ENCODE results near the gene IL37.

The IL37 gene

DNA sequence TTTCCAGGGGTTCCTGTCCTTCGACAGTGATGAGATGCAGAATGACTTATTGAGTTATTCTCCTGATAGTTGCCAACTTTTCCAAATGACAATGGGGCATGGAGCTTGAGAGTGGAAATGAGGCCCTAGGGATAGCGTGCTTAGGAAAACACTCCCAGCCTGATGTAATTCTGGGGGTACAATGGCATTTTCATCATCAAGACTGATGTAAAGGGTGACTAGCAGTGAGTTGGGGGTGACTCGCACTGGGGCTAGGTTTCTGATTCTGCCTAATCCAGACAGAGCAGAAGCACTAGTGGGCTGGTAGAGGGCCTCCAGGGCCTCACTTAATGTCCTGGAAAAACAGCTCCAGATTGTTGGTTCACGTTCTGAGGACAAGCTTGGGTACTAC lies 34.0 kb upstream of the IL37 start:
- DNase-seq (ENCODE audit: low read depth, low spot score) = no peak
- H3K27ac ChIP-seq = no peak overlapping the region

DNA sequence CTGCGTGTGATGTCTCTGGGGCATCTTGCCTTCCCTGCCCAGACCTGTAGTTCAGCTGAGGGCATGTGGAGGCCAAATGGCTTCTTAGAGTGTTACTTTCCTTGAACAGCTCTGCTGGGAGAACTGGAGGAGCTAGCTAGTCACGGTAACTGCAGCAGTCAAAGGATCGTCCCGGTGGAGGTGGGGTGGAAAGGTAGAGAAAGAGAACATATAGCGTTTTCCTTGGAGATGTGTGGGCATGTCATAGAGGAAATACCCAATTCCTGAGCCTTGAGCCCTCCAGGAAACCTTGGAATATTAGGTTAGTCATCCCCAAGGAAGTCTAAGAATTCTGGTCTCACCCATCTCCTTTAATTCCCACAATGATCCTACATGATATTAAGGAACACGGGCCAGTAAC lies 33.5 kb upstream of the IL37 start:
- no peaks in the 10 kb centered on the region for H3K9me3 ChIP-seq (ENCODE audit: low read depth, low read length)
- no peak overlapping the region for H3K4me3 ChIP-seq
- no peak overlapping the region for H3K9ac ChIP-seq (ENCODE audit: insufficient read length)
- no peaks in the 10 kb centered on the region for H3K36me3 ChIP-seq (ENCODE audit: insufficient read depth, low read length)
- TF ChIP-seq EZH2 (IDR thresholded peaks at IDR 0.05) (no peak), POLR2AphosphoS5 (IDR thresholded peaks at IDR 0.05; ENCODE audit: borderline replicate concordance, low read depth, low read length) (no peak), FOXP2 (optimal IDR thresholded peaks at IDR 0.05; ENCODE audit: control extremely low read depth, extremely low read length, insufficient read depth) (no peak)
- no peak for DNase-seq (ENCODE audit: low read depth, low spot score)
- H3K27ac ChIP-seq = no peak overlapping the region

More for the DNA sequence above, 34.0 kb upstream of the IL37 start:
- Histone ChIP-seq H3K4me3 (no peak overlapping the region), H3K9ac (ENCODE audit: insufficient read length) (no peak overlapping the region), H3K9me3 (ENCODE audit: low read depth, low read length) (0 out of 2 replicates have a peak, but pooled peaks cover 2% of the 10 kb centered on the region), H3K36me3 (ENCODE audit: insufficient read depth, low read length) (no peaks in the 10 kb centered on the region)
- no peak for TF ChIP-seq EZH2 (IDR thresholded peaks at IDR 0.05)

DNA sequence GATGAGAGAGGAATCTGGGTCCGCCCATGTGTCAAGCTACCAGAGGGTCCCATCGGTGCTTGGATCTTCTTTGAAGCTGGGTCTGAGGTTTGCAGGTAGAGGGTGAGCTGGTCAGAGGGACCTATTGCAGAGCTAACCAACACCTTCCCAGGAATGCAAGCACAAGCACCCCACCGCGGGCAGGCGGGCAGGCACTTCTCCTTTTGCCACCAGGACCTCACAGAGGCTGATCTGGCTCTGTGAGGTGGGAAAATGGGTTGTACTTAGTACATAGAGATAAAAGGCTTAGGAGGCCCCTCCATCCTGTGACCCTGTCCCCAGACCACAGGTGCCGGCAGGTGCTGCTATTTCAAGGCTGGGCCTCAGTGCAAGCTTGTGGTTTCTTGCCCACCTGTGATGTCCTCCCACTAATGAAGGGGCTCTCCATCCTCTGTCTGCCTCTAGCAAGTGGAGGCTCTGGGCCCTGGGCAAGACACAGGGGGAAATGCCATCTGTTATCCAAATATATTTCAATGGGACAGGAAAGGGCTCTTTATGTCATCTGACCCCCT lies 31.4 kb upstream of the IL37 start:
- Histone ChIP-seq H3K27ac (no peak overlapping the region), H3K9ac (ENCODE audit: insufficient read length) (no peak overlapping the region)
- no peak for DNase-seq (ENCODE audit: low read depth, low spot score)

DNA sequence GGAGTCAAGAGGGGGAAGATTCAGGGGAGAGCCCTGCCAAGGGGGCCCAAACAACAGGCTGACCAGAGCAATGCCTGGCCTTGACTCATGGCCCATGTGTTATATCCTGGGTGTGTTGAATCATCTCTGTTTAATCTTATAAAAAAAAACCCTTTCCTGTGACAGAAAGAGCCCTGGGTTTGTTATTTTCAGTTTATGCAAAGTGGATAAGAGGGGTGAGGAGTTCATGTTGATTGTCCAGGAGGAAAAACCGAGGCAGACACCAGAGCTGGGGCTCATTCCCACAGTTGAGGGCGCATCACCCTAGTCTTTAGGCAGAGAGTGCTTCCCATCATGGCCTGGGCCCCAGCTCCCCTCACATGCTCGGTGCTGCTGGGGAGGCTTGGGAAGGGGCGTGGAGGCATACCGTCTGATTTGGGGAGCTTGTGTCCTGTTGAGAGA lies 30.9 kb upstream of the IL37 start:
- no peak overlapping the region for H3K9ac ChIP-seq (ENCODE audit: insufficient read length)
- H3K27ac ChIP-seq = no peak overlapping the region
- no peak for DNase-seq (ENCODE audit: low read depth, low spot score)
- no peak overlapping the region for H3K4me3 ChIP-seq
- H3K36me3 ChIP-seq (ENCODE audit: insufficient read depth, low read length) = no peaks in the 10 kb centered on the region
- H3K9me3 ChIP-seq (ENCODE audit: low read depth, low read length) = no peaks in the 10 kb centered on the region
- no peak for TF ChIP-seq FOXP2 (optimal IDR thresholded peaks at IDR 0.05; ENCODE audit: control extremely low read depth, extremely low read length, insufficient read depth)
- no peak for TF ChIP-seq EZH2 (IDR thresholded peaks at IDR 0.05)
- no peak for TF ChIP-seq POLR2AphosphoS5 (IDR thresholded peaks at IDR 0.05; ENCODE audit: borderline replicate concordance, low read depth, low read length)

More for the DNA sequence above, 31.4 kb upstream of the IL37 start:
- Histone ChIP-seq H3K4me3 (no peak overlapping the region), H3K36me3 (ENCODE audit: insufficient read depth, low read length) (no peaks in the 10 kb centered on the region), H3K9me3 (ENCODE audit: low read depth, low read length) (no peaks in the 10 kb centered on the region)
- TF ChIP-seq FOXP2 (optimal IDR thresholded peaks at IDR 0.05; ENCODE audit: control extremely low read depth, extremely low read length, insufficient read depth) (no peak), EZH2 (IDR thresholded peaks at IDR 0.05) (no peak), POLR2AphosphoS5 (IDR thresholded peaks at IDR 0.05; ENCODE audit: borderline replicate concordance, low read depth, low read length) (no peak)

DNA sequence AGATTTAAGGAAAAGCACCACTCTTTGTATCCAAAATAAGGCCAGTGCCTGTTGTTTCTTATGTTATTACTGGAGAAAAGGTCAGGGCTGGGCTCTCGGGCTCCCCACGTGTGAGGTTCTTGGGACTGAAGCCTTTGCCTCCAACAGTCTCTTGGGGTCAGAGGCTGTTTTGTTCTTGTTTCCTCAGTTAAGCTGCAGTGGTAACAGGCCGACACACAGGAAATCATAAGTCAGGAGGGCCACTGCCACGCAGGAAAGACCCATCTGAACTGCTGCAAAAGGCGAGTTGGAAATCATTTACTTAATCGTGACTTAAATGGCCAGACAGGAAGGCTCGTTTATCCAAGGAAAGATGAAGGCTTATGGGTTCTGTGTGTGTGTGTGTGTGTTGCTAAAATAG lies 30.3 kb upstream of the IL37 start:
- Histone ChIP-seq H3K9ac (ENCODE audit: insufficient read length) (no peak overlapping the region), H3K27ac (no peak overlapping the region), H3K36me3 (ENCODE audit: insufficient read depth, low read length) (no peaks in the 10 kb centered on the region), H3K4me3 (no peak overlapping the region), H3K9me3 (ENCODE audit: low read depth, low read length) (no peaks in the 10 kb centered on the region)
- DNase-seq (ENCODE audit: low read depth, low spot score) = no peak
- TF ChIP-seq EZH2 (IDR thresholded peaks at IDR 0.05) (no peak), FOXP2 (optimal IDR thresholded peaks at IDR 0.05; ENCODE audit: control extremely low read depth, extremely low read length, insufficient read depth) (no peak), POLR2AphosphoS5 (IDR thresholded peaks at IDR 0.05; ENCODE audit: borderline replicate concordance, low read depth, low read length) (no peak)

DNA sequence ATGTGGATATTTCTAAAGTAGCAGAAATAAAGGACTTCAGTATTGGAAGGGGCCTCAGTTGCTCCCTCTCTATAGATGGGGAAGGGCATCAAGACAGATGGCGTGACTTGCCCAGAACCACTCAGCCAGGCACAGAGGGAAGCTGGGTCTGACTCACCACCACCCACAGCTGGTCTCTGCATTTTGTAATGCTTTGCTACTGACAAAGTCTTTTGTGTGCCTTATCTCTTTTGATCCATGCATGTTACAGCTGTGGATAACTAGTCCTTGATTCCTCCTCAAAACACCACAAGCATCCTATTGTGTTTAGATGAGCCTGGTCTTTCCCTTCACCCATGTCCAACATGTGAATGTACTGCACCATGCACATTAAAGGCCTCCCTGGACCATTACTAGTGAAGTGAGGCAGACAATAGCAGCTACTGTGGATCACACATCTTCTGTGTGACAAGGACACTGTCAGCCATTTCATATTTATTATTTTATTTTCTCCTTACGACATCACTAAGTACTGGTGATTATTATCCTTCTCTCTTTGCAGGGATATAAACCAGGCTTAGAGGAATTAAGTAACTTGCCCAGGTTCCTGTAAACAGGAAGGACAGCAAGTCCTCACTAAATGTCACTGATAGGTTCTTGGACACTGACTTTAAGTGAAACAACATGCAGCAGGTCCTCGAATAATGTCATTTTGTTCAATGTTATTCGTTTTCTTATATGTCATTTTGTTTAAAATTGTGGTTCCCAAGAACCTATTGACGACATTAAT lies 29.6 kb upstream of the IL37 start:
- H3K27ac ChIP-seq = no peak overlapping the region
- H3K9ac ChIP-seq (ENCODE audit: insufficient read length) = no peak overlapping the region
- no peak for DNase-seq (ENCODE audit: low read depth, low spot score)
- H3K9me3 ChIP-seq (ENCODE audit: low read depth, low read length) = no peaks in the 10 kb centered on the region
- H3K36me3 ChIP-seq (ENCODE audit: insufficient read depth, low read length) = no peaks in the 10 kb centered on the region
- TF ChIP-seq EZH2 (IDR thresholded peaks at IDR 0.05) (no peak), FOXP2 (optimal IDR thresholded peaks at IDR 0.05; ENCODE audit: control extremely low read depth, extremely low read length, insufficient read depth) (no peak), POLR2AphosphoS5 (IDR thresholded peaks at IDR 0.05; ENCODE audit: borderline replicate concordance, low read depth, low read length) (no peak)
- H3K4me3 ChIP-seq = no peak overlapping the region

DNA sequence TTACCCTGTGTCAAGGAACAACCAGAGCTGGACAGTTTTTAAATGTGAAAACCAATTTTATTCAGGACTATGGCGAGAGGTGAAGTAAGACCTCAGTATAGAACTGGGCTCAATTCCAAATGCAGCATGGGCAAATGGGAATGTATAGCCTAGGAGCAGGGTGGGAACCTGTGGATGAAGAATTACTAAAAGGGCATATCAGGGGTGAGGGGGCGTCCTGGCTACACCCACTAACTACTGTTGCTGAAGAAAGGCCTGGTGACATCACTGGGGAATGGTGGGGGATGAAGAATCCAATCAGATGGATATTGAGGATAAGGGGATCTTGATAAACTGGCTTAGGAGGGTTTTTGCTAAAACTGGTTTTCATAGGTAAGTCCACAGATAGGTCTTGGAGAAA lies 27.3 kb upstream of the IL37 start:
- no peak overlapping the region for H3K27ac ChIP-seq
- no peak for DNase-seq (ENCODE audit: low read depth, low spot score)
- TF ChIP-seq FOXP2 (optimal IDR thresholded peaks at IDR 0.05; ENCODE audit: control extremely low read depth, extremely low read length, insufficient read depth) (no peak), EZH2 (IDR thresholded peaks at IDR 0.05) (no peak), POLR2AphosphoS5 (IDR thresholded peaks at IDR 0.05; ENCODE audit: borderline replicate concordance, low read depth, low read length) (no peak)
- no peak overlapping the region for H3K4me3 ChIP-seq
- H3K9me3 ChIP-seq (ENCODE audit: low read depth, low read length) = no peaks in the 10 kb centered on the region
- no peak overlapping the region for H3K9ac ChIP-seq (ENCODE audit: insufficient read length)
- no peaks in the 10 kb centered on the region for H3K36me3 ChIP-seq (ENCODE audit: insufficient read depth, low read length)

DNA sequence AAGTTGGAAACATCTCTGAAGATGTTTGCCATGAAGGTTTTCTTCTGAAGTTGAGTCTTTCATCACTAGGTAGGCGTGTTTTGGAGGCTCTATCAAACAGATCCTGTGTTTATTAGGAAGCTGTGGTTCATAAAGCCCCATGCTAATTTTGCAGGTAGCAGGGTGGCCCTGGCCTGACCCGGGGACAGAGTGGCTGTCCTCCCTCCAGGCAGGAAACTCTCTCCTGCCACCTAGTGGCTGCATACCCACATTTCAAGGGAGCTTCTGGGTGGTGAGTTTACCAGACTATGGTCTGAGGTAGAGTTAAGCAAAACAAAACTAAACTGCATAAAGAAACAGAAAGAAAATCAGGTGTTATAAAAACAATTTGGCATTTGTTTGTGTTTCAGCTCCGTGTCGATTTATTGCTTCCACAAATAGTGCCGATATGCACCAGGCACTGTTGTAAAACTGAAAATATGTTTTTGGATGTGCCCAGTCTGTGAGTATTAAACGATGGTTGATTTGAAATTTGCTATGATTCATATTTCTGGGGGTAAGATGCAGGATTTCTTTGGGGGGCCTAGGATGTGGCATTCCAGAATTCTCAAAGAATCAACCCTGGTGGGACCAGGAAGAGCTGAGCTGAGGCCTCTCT lies 26.0 kb upstream of the IL37 start:
- TF ChIP-seq FOXP2 (optimal IDR thresholded peaks at IDR 0.05; ENCODE audit: control extremely low read depth, extremely low read length, insufficient read depth) (no peak), POLR2AphosphoS5 (IDR thresholded peaks at IDR 0.05; ENCODE audit: borderline replicate concordance, low read depth, low read length) (no peak), EZH2 (IDR thresholded peaks at IDR 0.05) (no peak)
- Histone ChIP-seq H3K9me3 (ENCODE audit: low read depth, low read length) (no peaks in the 10 kb centered on the region), H3K27ac (no peak overlapping the region), H3K4me3 (no peak overlapping the region), H3K36me3 (ENCODE audit: insufficient read depth, low read length) (no peaks in the 10 kb centered on the region), H3K9ac (ENCODE audit: insufficient read length) (no peak overlapping the region)
- no peak for DNase-seq (ENCODE audit: low read depth, low spot score)
